Heart left ventricle (tissue), 16 donors: ENCODE data around the gene SLC6A7. TPM values are rescaled to one million over a fixed set of nuclear protein-coding genes. Genes with fewer than 3 reads are reported as not detected.

Experiments
- ATAC-seq, 4 donors: fragments of 200-7000 bp; cut with Tn5 transposase; one replicate each; pipeline ENCODE4 v1.9.1; 2020 to 2022; ENCODE audit warnings: moderate library complexity in 4 of 4, mild to moderate bottlenecking in 3 of 4, moderate number of reproducible peaks in 1 of 4
- DNase-seq, 5 donors: peaks; one replicate each; pipeline ENCODE4 v3.0.0-alpha.2; 2020
- H3K27ac ChIP-seq, 12 donors: fragments of 200-600 bp; sonication (generic) in 4 of 12; one replicate each; pipeline versions ENCODE4 v1.5.0 to v1.8.0; 2016 to 2022; ENCODE audit warnings: mild to moderate bottlenecking in 2 of 12
- H3K27me3 ChIP-seq, 9 donors: fragments of 200-600 bp; sonication (generic) in 2 of 9; one replicate each; pipeline versions ENCODE4 v1.5.1 to v1.8.0; 2016 to 2022; ENCODE audit warnings: mild to moderate bottlenecking in 3 of 9
- H3K36me3 ChIP-seq, 9 donors: fragments of 200-600 bp; sonication (generic) in 2 of 9; one replicate each; pipeline versions ENCODE4 v1.5.0 to v1.8.0; 2018 to 2022; ENCODE audit warnings: mild to moderate bottlenecking in 2 of 9
- H3K4me1 ChIP-seq, 12 donors: fragments of 200-600 bp; sonication (generic) in 4 of 12; one replicate each; pipeline versions ENCODE4 v1.5.0 to v1.8.0; 2016 to 2022; ENCODE audit warnings: mild to moderate bottlenecking in 3 of 12
- H3K4me3 ChIP-seq, 12 donors: fragments of 200-600 bp; sonication (generic) in 4 of 12; one replicate each; pipeline versions ENCODE4 v1.5.0 to v1.8.0; 2017 to 2022; ENCODE audit warnings: mild to moderate bottlenecking in 9 of 12, moderate library complexity in 4 of 12
- H3K9me3 ChIP-seq, 12 donors: fragments of 200-600 bp; sonication (generic) in 4 of 12; one replicate each; pipeline versions ENCODE4 v1.5.0 to v1.8.0; 2016 to 2022; ENCODE audit warnings: mild to moderate bottlenecking in 1 of 12
- CTCF ChIP-seq, 12 donors: fragments of 200-600 bp; sonication (generic) in 4 of 12; IDR thresholded peaks; one replicate each; pipeline versions ENCODE4 v1.5.0 to v1.8.0; 2018 to 2022; ENCODE audit warnings: antibody characterized with exemption in 12 of 12, mild to moderate bottlenecking in 5 of 12
- POLR2A ChIP-seq, 2 donors: fragments of 450-650 bp; IDR thresholded peaks; one replicate each; pipeline ENCODE4 v1.6.1; 2017; ENCODE audit warnings: antibody characterized with exemption in 2 of 2, mild to moderate bottlenecking in 2 of 2, moderate library complexity in 2 of 2
- WGBS, 4 donors: extraction: QIAGEN DNeasy Blood & Tissue Kit in 2 of 4; methylation state at CpG; one replicate each; pipeline versions ENCODE4 v1.1.5 to v1.1.7; 2013 to 2018; 5-methylcytosine and 5-hydroxymethylcytosine counted together
- intact Hi-C, 10 donors: fragments of 100-400 bp; cut with DNase I; formaldehyde crosslinking; loops; one replicate each; pipeline versions ENCODE4 v1.11.1 to v1.14.2; 2022
- polyA plus RNA-seq, 2 donors: library from polyadenylated mRNA; stranded (reverse); fragments of 200-250 nt; gene quantifications; one replicate each; pipeline ENCODE4 v1.2.3, GENCODE V29; 2013
- total RNA-seq, 9 donors: library from RNA; depleted of rRNA in 2 of 9; stranded (reverse); fragments of >200 nt in 2 of 9; fragmentation: NEBNext Ultra II Directional in 3 of 9; extraction: Animal tissue kit (Norgen Biotek cat#: 25700) in 3 of 9; gene quantifications; one replicate each; pipeline versions ENCODE4 v1.1.0 to v1.2.4, GENCODE V29; 2016 to 2023
- donor health status: ischemic (EF 13 %, LVEDD 7.1; RV severe dilation, severe dysfunction).
- donor health status: healthy with polysubstance abuse.
- donor health status: DM: no; HTN: yes; CAD: no.
- donor health status: DM: no; HTN: no; CAD: no.
- donor health status: ischemic (EF 25% LVEDD 6.9; RV normal size, moderate dysfunction).
- donor health status: ischemic (EF 25% LVEDD 5.7; RV mildly dilated, moderate dysfunction).
- donor health status: healthy.
- donor health status: DM: yes; HTN: yes; CAD: no.
- donor health status: ischemic (EF 35%, LVEDD 5.7; RV mildly dilated, moderate dysfunction).
- donor health status: nonischemic (EF 11% LVEDD 7.7; RV severe dilation, severe dysfunction).
- donor health status: DM: yes; HTN: yes; CAD: no.
- donor health status: PGD.
- donor health status: ischemic (EF 29% LVEDD 5.4; RV normal size, mild dysfunction).
- donor health status: nonischemic (EF 23%, LVEDD 6.1; RV moderate dilation, normal function).

SLC6A7 gene
- total and polyA plus RNA-seq, 11 donors = not detected

- H3K27me3 ChIP-seq = peaks cover 0 to 6% (median 0%) of the 10 kb centered on the region in 9 donors
- intact Hi-C loops = loop anchor here in 5 of 10 donors (10.0 kb wide), 4 partner anchors 187 to 577 kb away; no protein-coding TSS in a partner anchor
- 80 to 85% (median 81%) methylated on average over 15 of the region's 15 CpGs for WGBS, 4 donors
- no peak for DNase-seq
- H3K27ac ChIP-seq = peak overlapping the region in 1 of 12 donors; percentile 19
- no peak for TF ChIP-seq CTCF (IDR thresholded peaks at IDR 0.05)
- no peak for TF ChIP-seq POLR2A (IDR thresholded peaks at IDR 0.05)
- peaks cover 0 to 35% (median 14%) of the 10 kb centered on the region in 12 donors for H3K4me1 ChIP-seq
- H3K4me3 ChIP-seq = no peak overlapping the region
- no peaks in the 10 kb centered on the region for H3K36me3 ChIP-seq
- ATAC-seq = no peak
- H3K9me3 ChIP-seq = no peaks in the 10 kb centered on the region
Measured at GRCh38 chr5:150211156-150212030, 21.5 kb downstream of the SLC6A7 start.

GRCh38 chr5:150213530-150213929 is 23.7 kb downstream of the SLC6A7 start:
- Histone ChIP-seq H3K27me3 (peaks cover 0 to under 1% (median 0%) of the 10 kb centered on the region in 9 donors), H3K4me1 (peaks cover 0 to 46% (median 20%) of the 10 kb centered on the region in 12 donors), H3K27ac (peak overlapping the region in 7 of 12 donors; percentile 30 to 67 (median 49)), H3K9me3 (no peaks in the 10 kb centered on the region), H3K4me3 (no peak overlapping the region), H3K36me3 (no peaks in the 10 kb centered on the region)
- TF ChIP-seq POLR2A (IDR thresholded peaks at IDR 0.05) (no peak), CTCF (IDR thresholded peaks at IDR 0.05) (no peak)
- ATAC-seq (peak in 2 of 4 donors; percentile 12 to 63), DNase-seq (peak in 3 of 5 donors; percentile 27 to 61 (median 40))
- 82 to 87% (median 84%) methylated on average over 6 of the region's 6 CpGs for WGBS, 4 donors
- intact Hi-C loops = loop anchor here in 5 of 10 donors (10.0 kb wide), 4 partner anchors 189 to 579 kb away; no protein-coding TSS in a partner anchor

GRCh38 chr5:150214289-150214688 is 24.4 kb downstream of the SLC6A7 start:
- ATAC-seq (peak in 3 of 4 donors; percentile 16 to 52 (median 20)), DNase-seq (peak in 4 of 5 donors; percentile 39 to 64 (median 58))
- no peak for TF ChIP-seq POLR2A (IDR thresholded peaks at IDR 0.05)
- peak in 5 of 12 donors; percentile 23 to 44 (median 28) for TF ChIP-seq CTCF (IDR thresholded peaks at IDR 0.05)
- peak overlapping the region in 10 of 12 donors; percentile 9 to 67 (median 32) for H3K27ac ChIP-seq
- H3K4me1 ChIP-seq = peaks cover 0 to 46% (median 20%) of the 10 kb centered on the region in 12 donors
- no peaks in the 10 kb centered on the region for H3K27me3 ChIP-seq
- H3K9me3 ChIP-seq = no peaks in the 10 kb centered on the region
- no peaks in the 10 kb centered on the region for H3K36me3 ChIP-seq
- 57 to 84% (median 60%) methylated on average over 5 to 7 of the region's 7 CpGs for WGBS, 4 donors
- no peak overlapping the region for H3K4me3 ChIP-seq
- intact Hi-C loops = loop anchor here in 6 of 10 donors (2.0 to 10.0 kb wide), 5 partner anchors 53 to 579 kb away; no protein-coding TSS in a partner anchor
